K562 (cell line): ENCODE results near the gene GNG14. TPM values are rescaled to one million over a fixed set of nuclear protein-coding genes. Genes with fewer than 3 reads are reported as not detected.

Experiments used
- CC2D1A ChIP-seq: fragments of 450-650 bp; IDR thresholded peaks from 2 replicates; pipeline ENCODE4 v1.6.1; 2017; ENCODE audit warnings: mild to moderate bottlenecking
- CHD1 ChIP-seq: fragments of 200-600 bp; sonication (generic); IDR thresholded peaks from one replicate; pipeline ENCODE4 v1.6.1; 2012; ENCODE audit warnings: mild to moderate bottlenecking, moderate library complexity, low read length, inconsistent platforms
- EWSR1 ChIP-seq: fragments of 450-650 bp; IDR thresholded peaks from 2 replicates; pipeline ENCODE4 v1.6.1; 2018; ENCODE audit warnings: borderline replicate concordance, mild to moderate bottlenecking, low read depth, moderate library complexity; ENCODE audit not compliant: partially characterized antibody
- GATAD2A ChIP-seq: fragments of 450-650 bp; IDR thresholded peaks from 2 replicates; pipeline ENCODE4 v1.6.1; 2017
- HDAC1 ChIP-seq, 2 experiments: fragments of 450-650 bp; IDR thresholded peaks; 2 replicates each; pipeline ENCODE4 v1.6.1; 2016 to 2017; ENCODE audit warnings: inconsistent platforms in 1 of 2, mild to moderate bottlenecking in 1 of 2, moderate library complexity in 1 of 2
- NR2C1 ChIP-seq, 2 experiments: fragments of 450-650 bp; IDR thresholded peaks; 2 replicates each; pipeline ENCODE4 v1.6.1; 2017; ENCODE audit warnings: mild to moderate bottlenecking in 2 of 2, antibody characterized with exemption in 1 of 2, inconsistent platforms in 1 of 2, missing compliant biosample characterization in 1 of 2, missing genetic modification characterization in 1 of 2
- NUFIP1 ChIP-seq: fragments of 450-650 bp; IDR thresholded peaks from 2 replicates; pipeline ENCODE4 v1.6.1; 2018; ENCODE audit not compliant: partially characterized antibody
- PHTF2 ChIP-seq: fragments of 250-450 bp; sonication (Bioruptor Pico); IDR thresholded peaks from 2 replicates; pipeline ENCODE4 v1.5.0; 2021; ENCODE audit warnings: mild to moderate bottlenecking
- PYGO2 ChIP-seq: fragments of 450-650 bp; IDR thresholded peaks from 2 replicates; pipeline ENCODE4 v1.6.1; 2016; ENCODE audit warnings: mild to moderate bottlenecking, missing genetic modification characterization, moderate library complexity, missing compliant biosample characterization
- SMARCB1 ChIP-seq: IDR thresholded peaks from 2 replicates; pipeline ENCODE4 v1.6.1; 2011; ENCODE audit warnings: improper control_type of control experiment, low read depth; ENCODE audit not compliant: insufficient read length
- STAG1 ChIP-seq: sonication (generic); formaldehyde crosslinking; IDR thresholded peaks from 2 replicates; pipeline ENCODE4 v1.5.0; 2020; ENCODE audit warnings: missing genetic modification reagents, borderline replicate concordance
- TBL1XR1 ChIP-seq, 2 experiments: IDR thresholded peaks; 2 replicates each; pipeline ENCODE4 v1.6.1; 2012; ENCODE audit warnings: improper control_type of control experiment in 2 of 2, low read length in 2 of 2, mild to moderate bottlenecking in 1 of 2
- TCFL5 ChIP-seq: fragments of 250-450 bp; sonication (Bioruptor Pico); conservative IDR thresholded peaks from 2 replicates; pipeline ENCODE4 v1.6.1; 2021; ENCODE audit warnings: mild to moderate bottlenecking, moderate library complexity, matching md5 sums
- ZNF143 ChIP-seq: sonication (generic); formaldehyde crosslinking; IDR thresholded peaks from 2 replicates; pipeline ENCODE4 v1.9.0; 2022; ENCODE audit warnings: mild to moderate bottlenecking, missing genetic modification reagents
- ZNF197 ChIP-seq: fragments of 200-800 bp; sonication (Bioruptor generic); IDR thresholded peaks from 2 replicates; pipeline ENCODE4 v1.6.1; 2016; ENCODE audit warnings: low read depth, missing genetic modification characterization, missing compliant biosample characterization
- ZNF239 ChIP-seq: fragments of 250-450 bp; sonication (Bioruptor Pico); IDR thresholded peaks from 2 replicates; pipeline ENCODE4 v1.4.0; 2020; ENCODE audit warnings: mild to moderate bottlenecking
- ZNF311 ChIP-seq: fragments of 250-450 bp; sonication (Bioruptor Pico); IDR thresholded peaks from 2 replicates; pipeline ENCODE4 v1.4.0; 2020; ENCODE audit warnings: mild to moderate bottlenecking, moderate library complexity
- polyA plus RNA-seq, 8 experiments: library from polyadenylated mRNA; depleted of rRNA in 4 of 8; stranded (reverse) in 5 of 8; unstranded in 3 of 8; fragments of >200 nt; fragmentation: Nextera tagmentation in 2 of 8; fragmentation: Illumina TruSeq in 1 of 8; extraction: Ambion mirVana in 2 of 8; extraction: Trizol in 1 of 8; gene quantifications; 2 replicates each; pipeline versions ENCODE4 v1.2.1 to v1.2.3, GENCODE V29; 2011 to 2014; ENCODE audit warnings: inconsistent platforms in 1 of 8, missing spikeins in 1 of 8
- total RNA-seq, 7 experiments: library from RNA; depleted of rRNA in 6 of 7; stranded (reverse); fragments of >200 nt in 6 of 7; fragmentation: Illumina TruSeq in 2 of 7; extraction: Trizol in 2 of 7; gene quantifications; 2 replicates each; pipeline versions ENCODE4 v1.2.1 to v1.2.3, GENCODE V29; 2011 to 2021; ENCODE audit warnings: low replicate concordance in 1 of 7
- TF ChIP-seq, protein P1 (sequence below): sonication (generic); formaldehyde crosslinking; IDR thresholded peaks from 2 replicates; pipeline ENCODE4 v1.8.0; 2022; ENCODE audit warnings: mild to moderate bottlenecking, missing genetic modification reagents
- TF ChIP-seq, protein P2 (sequence below): fragments of 200-800 bp; sonication (Bioruptor generic); IDR thresholded peaks from 2 replicates; pipeline ENCODE4 v1.6.1; 2017; ENCODE audit warnings: missing genetic modification characterization, missing compliant biosample characterization
- TF ChIP-seq, protein P3 (sequence below), 2 experiments: fragments of 200-800 bp in 1 of 2; sonication (Bioruptor generic) in 1 of 2; sonication (generic) in 1 of 2; formaldehyde crosslinking in 1 of 2; IDR thresholded peaks in 1 of 2; conservative IDR thresholded peaks in 1 of 2; 2 replicates each; pipeline versions ENCODE4 v1.5.0 to v1.6.1; 2016 to 2020; ENCODE audit warnings: missing compliant biosample characterization in 1 of 2, missing genetic modification characterization in 1 of 2, missing genetic modification reagents in 1 of 2

GNG14 gene
- total and polyA plus RNA-seq, 9 of the 15 experiments (the other 6 are each of a cell fraction or from before 2014, with no cell fraction given) = not detected

DNA sequence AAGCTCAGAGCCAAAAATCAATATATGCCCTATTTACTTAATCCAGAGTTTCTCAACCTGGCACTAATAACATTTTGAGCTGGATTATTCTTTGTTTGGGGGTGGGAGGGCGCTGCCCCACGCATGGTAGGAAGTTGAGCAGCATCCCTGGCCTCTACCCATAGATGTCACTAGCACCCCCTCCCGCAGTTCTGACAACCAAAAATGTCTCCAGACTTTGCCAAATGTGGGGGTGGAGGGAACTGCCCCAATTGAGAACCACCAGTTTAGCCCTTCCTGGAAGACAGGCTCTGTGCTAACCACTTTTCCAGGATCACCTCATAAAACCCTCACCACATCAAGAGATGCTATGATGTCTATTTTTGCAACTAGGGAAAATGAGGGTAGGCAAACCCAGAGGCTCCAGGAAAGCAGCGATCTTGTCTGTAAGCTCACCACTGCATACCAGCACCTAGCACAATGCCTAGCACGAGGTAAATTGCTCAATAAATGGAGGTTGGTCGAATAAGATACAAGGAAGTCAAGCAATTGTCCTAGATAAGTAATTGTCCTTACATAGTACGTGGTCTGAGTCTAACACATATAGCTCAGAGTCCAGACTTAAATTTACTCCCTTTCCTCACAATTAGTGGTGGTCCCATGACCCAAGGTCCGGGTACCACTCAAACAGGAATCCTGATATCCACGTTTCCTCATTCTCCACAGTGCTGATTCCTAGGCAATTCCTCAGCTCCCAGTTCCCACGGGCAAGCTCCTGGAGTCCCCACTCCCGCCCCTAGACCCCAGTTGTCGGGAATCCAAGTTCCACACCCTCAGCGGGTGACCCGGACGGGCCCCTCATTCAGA lies 45.8 kb downstream of the GNG14 start (continued):
- TF ChIP-seq, protein P1, sequence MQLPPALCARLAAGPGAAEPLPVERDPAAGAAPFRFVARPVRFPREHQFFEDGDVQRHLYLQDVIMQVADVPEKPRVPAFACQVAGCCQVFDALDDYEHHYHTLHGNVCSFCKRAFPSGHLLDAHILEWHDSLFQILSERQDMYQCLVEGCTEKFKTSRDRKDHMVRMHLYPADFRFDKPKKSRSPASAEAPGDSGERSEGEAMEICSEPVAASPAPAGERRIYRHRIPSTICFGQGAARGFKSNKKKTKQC (CRISPR knock-in tag) = no peak
- TF ChIP-seq TCFL5 (CRISPR knock-in tag) (no peak), ZNF143 (CRISPR knock-in tag) (no peak), HDAC1 (IDR thresholded peaks at IDR 0.05) (0 out of 4 replicates have a peak, but pooled peaks of 1 of the 2 experiments have one; percentile 43), CC2D1A (no peak), NUFIP1 (no peak), STAG1 (CRISPR knock-in tag) (no peak), TBL1XR1 (IDR thresholded peaks at IDR 0.05; ENCODE audit: low read length in 2 of 2) (no peak), PHTF2 (no peak), GATAD2A (no peak), EWSR1 (no peak), ZNF239 (CRISPR knock-in tag) (no peak), ZNF197 (no peak), SMARCB1 (no peak), CHD1 (no peak), ZNF311 (CRISPR knock-in tag) (no peak), PYGO2 (tag) (no peak), NR2C1 (IDR thresholded peaks at IDR 0.05) (peak; percentile 28; the same call in 1 of the 2 replicates), NR2C1 (tag; IDR thresholded peaks at IDR 0.05) (no peak)
- TF ChIP-seq, protein P2, sequence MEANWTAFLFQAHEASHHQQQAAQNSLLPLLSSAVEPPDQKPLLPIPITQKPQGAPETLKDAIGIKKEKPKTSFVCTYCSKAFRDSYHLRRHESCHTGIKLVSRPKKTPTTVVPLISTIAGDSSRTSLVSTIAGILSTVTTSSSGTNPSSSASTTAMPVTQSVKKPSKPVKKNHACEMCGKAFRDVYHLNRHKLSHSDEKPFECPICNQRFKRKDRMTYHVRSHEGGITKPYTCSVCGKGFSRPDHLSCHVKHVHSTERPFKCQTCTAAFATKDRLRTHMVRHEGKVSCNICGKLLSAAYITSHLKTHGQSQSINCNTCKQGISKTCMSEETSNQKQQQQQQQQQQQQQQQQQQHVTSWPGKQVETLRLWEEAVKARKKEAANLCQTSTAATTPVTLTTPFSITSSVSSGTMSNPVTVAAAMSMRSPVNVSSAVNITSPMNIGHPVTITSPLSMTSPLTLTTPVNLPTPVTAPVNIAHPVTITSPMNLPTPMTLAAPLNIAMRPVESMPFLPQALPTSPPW (CRISPR knock-in tag) = peak; percentile 63
- TF ChIP-seq, protein P3, sequence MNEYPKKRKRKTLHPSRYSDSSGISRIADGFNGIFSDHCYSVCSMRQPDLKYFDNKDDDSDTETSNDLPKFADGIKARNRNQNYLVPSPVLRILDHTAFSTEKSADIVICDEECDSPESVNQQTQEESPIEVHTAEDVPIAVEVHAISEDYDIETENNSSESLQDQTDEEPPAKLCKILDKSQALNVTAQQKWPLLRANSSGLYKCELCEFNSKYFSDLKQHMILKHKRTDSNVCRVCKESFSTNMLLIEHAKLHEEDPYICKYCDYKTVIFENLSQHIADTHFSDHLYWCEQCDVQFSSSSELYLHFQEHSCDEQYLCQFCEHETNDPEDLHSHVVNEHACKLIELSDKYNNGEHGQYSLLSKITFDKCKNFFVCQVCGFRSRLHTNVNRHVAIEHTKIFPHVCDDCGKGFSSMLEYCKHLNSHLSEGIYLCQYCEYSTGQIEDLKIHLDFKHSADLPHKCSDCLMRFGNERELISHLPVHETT (CRISPR knock-in tag; conservative IDR thresholded peaks at IDR 0.05 in 1 of 2, IDR thresholded peaks at IDR 0.05 in 1 of 2) = no peak
